K562 (cell line): ENCODE results near the gene HK1. TPM values are rescaled to one million over a fixed set of nuclear protein-coding genes. Genes with fewer than 3 reads are reported as not detected.

Experiments used
- ARNT ChIP-seq, 2 experiments: fragments of 450-650 bp; IDR thresholded peaks; 2 replicates each; pipeline ENCODE4 v1.6.1; 2016; ENCODE audit warnings: mild to moderate bottlenecking in 1 of 2
- BCOR ChIP-seq: fragments of 450-650 bp; IDR thresholded peaks from 2 replicates; pipeline ENCODE4 v1.6.1; 2016
- DDX20 ChIP-seq: fragments of 450-650 bp; IDR thresholded peaks from 2 replicates; pipeline ENCODE4 v1.6.1; 2016; ENCODE audit warnings: missing genetic modification characterization, low read depth, mild to moderate bottlenecking, missing compliant biosample characterization, moderate library complexity
- EWSR1 ChIP-seq: fragments of 450-650 bp; IDR thresholded peaks from 2 replicates; pipeline ENCODE4 v1.6.1; 2018; ENCODE audit warnings: borderline replicate concordance, mild to moderate bottlenecking, low read depth, moderate library complexity; ENCODE audit not compliant: partially characterized antibody
- FOXM1 ChIP-seq, 2 experiments: fragments of 450-650 bp in 1 of 2; sonication (generic) in 1 of 2; formaldehyde crosslinking in 1 of 2; IDR thresholded peaks; 2 replicates each; pipeline versions ENCODE4 v1.6.1 to v1.9.0; 2017 to 2022; ENCODE audit warnings: low read depth in 2 of 2, mild to moderate bottlenecking in 2 of 2, missing genetic modification reagents in 1 of 2, moderate library complexity in 1 of 2
- LCOR ChIP-seq: sonication (generic); formaldehyde crosslinking; IDR thresholded peaks from 2 replicates; pipeline ENCODE4 v1.8.0; 2022; ENCODE audit warnings: mild to moderate bottlenecking, missing genetic modification reagents
- NCOA2 ChIP-seq, 2 experiments: fragments of 450-650 bp; IDR thresholded peaks; 2 replicates each; pipeline ENCODE4 v1.6.1; 2018; ENCODE audit warnings: mild to moderate bottlenecking in 2 of 2, moderate library complexity in 1 of 2; ENCODE audit not compliant: partially characterized antibody in 2 of 2
- RB1 ChIP-seq: fragments of 450-650 bp; IDR thresholded peaks from 2 replicates; pipeline ENCODE4 v1.6.1; 2017; ENCODE audit warnings: low read depth, mild to moderate bottlenecking
- ZC3H11A ChIP-seq: IDR thresholded peaks from 2 replicates; pipeline ENCODE4 v1.6.1; 2012; ENCODE audit warnings: low read depth, low read length, improper control_type of control experiment
- polyA plus RNA-seq, 8 experiments: library from polyadenylated mRNA; depleted of rRNA in 4 of 8; stranded (reverse) in 5 of 8; unstranded in 3 of 8; fragments of >200 nt; fragmentation: Nextera tagmentation in 2 of 8; fragmentation: Illumina TruSeq in 1 of 8; extraction: Ambion mirVana in 2 of 8; extraction: Trizol in 1 of 8; gene quantifications; 2 replicates each; pipeline versions ENCODE4 v1.2.1 to v1.2.3, GENCODE V29; 2011 to 2014; ENCODE audit warnings: inconsistent platforms in 1 of 8, missing spikeins in 1 of 8
- total RNA-seq, 7 experiments: library from RNA; depleted of rRNA in 6 of 7; stranded (reverse); fragments of >200 nt in 6 of 7; fragmentation: Illumina TruSeq in 2 of 7; extraction: Trizol in 2 of 7; gene quantifications; 2 replicates each; pipeline versions ENCODE4 v1.2.1 to v1.2.3, GENCODE V29; 2011 to 2021; ENCODE audit warnings: low replicate concordance in 1 of 7
- TF ChIP-seq, protein P1 (sequence below): fragments of 200-600 bp; sonication (generic); IDR thresholded peaks from one replicate; pipeline ENCODE4 v1.6.1; 2012; ENCODE audit warnings: mild to moderate bottlenecking, low read depth, low read length, inconsistent platforms
- TF ChIP-seq, protein P2 (sequence below): sonication (generic); formaldehyde crosslinking; IDR thresholded peaks from 2 replicates; pipeline ENCODE4 v1.9.0; 2022; ENCODE audit warnings: mild to moderate bottlenecking, missing genetic modification reagents

Gene HK1
- total and polyA plus RNA-seq, 9 of the 15 experiments (the other 6 are each of a cell fraction or from before 2014, with no cell fraction given) = 29.2 to 444 (median 193) TPM

GRCh38 chr10:69315610-69316312 lies 37.5 kb downstream of the HK1 start (continued):
- TF ChIP-seq, protein P1, sequence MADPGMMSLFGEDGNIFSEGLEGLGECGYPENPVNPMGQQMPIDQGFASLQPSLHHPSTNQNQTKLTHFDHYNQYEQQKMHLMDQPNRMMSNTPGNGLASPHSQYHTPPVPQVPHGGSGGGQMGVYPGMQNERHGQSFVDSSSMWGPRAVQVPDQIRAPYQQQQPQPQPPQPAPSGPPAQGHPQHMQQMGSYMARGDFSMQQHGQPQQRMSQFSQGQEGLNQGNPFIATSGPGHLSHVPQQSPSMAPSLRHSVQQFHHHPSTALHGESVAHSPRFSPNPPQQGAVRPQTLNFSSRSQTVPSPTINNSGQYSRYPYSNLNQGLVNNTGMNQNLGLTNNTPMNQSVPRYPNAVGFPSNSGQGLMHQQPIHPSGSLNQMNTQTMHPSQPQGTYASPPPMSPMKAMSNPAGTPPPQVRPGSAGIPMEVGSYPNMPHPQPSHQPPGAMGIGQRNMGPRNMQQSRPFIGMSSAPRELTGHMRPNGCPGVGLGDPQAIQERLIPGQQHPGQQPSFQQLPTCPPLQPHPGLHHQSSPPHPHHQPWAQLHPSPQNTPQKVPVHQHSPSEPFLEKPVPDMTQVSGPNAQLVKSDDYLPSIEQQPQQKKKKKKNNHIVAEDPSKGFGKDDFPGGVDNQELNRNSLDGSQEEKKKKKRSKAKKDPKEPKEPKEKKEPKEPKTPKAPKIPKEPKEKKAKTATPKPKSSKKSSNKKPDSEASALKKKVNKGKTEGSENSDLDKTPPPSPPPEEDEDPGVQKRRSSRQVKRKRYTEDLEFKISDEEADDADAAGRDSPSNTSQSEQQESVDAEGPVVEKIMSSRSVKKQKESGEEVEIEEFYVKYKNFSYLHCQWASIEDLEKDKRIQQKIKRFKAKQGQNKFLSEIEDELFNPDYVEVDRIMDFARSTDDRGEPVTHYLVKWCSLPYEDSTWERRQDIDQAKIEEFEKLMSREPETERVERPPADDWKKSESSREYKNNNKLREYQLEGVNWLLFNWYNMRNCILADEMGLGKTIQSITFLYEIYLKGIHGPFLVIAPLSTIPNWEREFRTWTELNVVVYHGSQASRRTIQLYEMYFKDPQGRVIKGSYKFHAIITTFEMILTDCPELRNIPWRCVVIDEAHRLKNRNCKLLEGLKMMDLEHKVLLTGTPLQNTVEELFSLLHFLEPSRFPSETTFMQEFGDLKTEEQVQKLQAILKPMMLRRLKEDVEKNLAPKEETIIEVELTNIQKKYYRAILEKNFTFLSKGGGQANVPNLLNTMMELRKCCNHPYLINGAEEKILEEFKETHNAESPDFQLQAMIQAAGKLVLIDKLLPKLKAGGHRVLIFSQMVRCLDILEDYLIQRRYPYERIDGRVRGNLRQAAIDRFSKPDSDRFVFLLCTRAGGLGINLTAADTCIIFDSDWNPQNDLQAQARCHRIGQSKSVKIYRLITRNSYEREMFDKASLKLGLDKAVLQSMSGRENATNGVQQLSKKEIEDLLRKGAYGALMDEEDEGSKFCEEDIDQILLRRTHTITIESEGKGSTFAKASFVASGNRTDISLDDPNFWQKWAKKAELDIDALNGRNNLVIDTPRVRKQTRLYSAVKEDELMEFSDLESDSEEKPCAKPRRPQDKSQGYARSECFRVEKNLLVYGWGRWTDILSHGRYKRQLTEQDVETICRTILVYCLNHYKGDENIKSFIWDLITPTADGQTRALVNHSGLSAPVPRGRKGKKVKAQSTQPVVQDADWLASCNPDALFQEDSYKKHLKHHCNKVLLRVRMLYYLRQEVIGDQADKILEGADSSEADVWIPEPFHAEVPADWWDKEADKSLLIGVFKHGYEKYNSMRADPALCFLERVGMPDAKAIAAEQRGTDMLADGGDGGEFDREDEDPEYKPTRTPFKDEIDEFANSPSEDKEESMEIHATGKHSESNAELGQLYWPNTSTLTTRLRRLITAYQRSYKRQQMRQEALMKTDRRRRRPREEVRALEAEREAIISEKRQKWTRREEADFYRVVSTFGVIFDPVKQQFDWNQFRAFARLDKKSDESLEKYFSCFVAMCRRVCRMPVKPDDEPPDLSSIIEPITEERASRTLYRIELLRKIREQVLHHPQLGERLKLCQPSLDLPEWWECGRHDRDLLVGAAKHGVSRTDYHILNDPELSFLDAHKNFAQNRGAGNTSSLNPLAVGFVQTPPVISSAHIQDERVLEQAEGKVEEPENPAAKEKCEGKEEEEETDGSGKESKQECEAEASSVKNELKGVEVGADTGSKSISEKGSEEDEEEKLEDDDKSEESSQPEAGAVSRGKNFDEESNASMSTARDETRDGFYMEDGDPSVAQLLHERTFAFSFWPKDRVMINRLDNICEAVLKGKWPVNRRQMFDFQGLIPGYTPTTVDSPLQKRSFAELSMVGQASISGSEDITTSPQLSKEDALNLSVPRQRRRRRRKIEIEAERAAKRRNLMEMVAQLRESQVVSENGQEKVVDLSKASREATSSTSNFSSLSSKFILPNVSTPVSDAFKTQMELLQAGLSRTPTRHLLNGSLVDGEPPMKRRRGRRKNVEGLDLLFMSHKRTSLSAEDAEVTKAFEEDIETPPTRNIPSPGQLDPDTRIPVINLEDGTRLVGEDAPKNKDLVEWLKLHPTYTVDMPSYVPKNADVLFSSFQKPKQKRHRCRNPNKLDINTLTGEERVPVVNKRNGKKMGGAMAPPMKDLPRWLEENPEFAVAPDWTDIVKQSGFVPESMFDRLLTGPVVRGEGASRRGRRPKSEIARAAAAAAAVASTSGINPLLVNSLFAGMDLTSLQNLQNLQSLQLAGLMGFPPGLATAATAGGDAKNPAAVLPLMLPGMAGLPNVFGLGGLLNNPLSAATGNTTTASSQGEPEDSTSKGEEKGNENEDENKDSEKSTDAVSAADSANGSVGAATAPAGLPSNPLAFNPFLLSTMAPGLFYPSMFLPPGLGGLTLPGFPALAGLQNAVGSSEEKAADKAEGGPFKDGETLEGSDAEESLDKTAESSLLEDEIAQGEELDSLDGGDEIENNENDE = no peak
- TF ChIP-seq, protein P2, sequence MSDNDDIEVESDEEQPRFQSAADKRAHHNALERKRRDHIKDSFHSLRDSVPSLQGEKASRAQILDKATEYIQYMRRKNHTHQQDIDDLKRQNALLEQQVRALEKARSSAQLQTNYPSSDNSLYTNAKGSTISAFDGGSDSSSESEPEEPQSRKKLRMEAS (CRISPR knock-in tag) = peak; percentile 23; the same call in 1 of the 2 replicates
- TF ChIP-seq DDX20 (no peak), NCOA2 (IDR thresholded peaks at IDR 0.05; ENCODE audit: partially characterized antibody in 2 of 2) (no peak), BCOR (peak; percentile 67; the same call in 1 of the 2 replicates), ARNT (IDR thresholded peaks at IDR 0.05) (peak; percentile 68 to 83; a peak in 3 of 4 replicates), EWSR1 (no peak), RB1 (no peak), FOXM1 (IDR thresholded peaks at IDR 0.05; ENCODE audit: low read depth) (peak; percentile 76), FOXM1 (CRISPR knock-in tag; IDR thresholded peaks at IDR 0.05; ENCODE audit: low read depth) (no peak), ZC3H11A (no peak; the same call in 1 of the 2 replicates), LCOR (CRISPR knock-in tag) (no peak; the same call in 1 of the 2 replicates)
